Kidney capillary endothelial cell (primary cell): Measurements from ENCODE around the gene CFAP57.

ENCODE experiments used
- DNase-seq: peaks from one replicate; pipeline ENCODE4 v3.0.0-alpha.2; 2018; ENCODE audit warnings: low spot score

CFAP57 gene

GRCh38 chr1:43277116-43277876 is 105.2 kb downstream of the CFAP57 start:
- no peak for DNase-seq

- no peak for DNase-seq
Measured at GRCh38 chr1:43279161-43279560, 107.0 kb downstream of the CFAP57 start.

- no peak for DNase-seq
Measured at GRCh38 chr1:43279666-43280065, 107.5 kb downstream of the CFAP57 start.

- DNase-seq: no peak
Measured at GRCh38 chr1:43280692-43281091, 108.6 kb downstream of the CFAP57 start.

GRCh38 chr1:43282220-43283195 is 110.4 kb downstream of the CFAP57 start:
- no peak for DNase-seq

- no peak for DNase-seq
Measured at GRCh38 chr1:43284065-43284464, 111.9 kb downstream of the CFAP57 start.

- DNase-seq: no peak
Measured at GRCh38 chr1:43284546-43285110, 112.5 kb downstream of the CFAP57 start.

GRCh38 chr1:43285269-43285990 is 113.3 kb downstream of the CFAP57 start, which contains the start of gene C1orf210:
TSS of gene C1orf210 (minus strand) at chr1:43285581. CDS start at chr1:43283270, 2,311 bp downstream.
- DNase-seq: no peak

- no peak for DNase-seq
Measured at GRCh38 chr1:43286115-43286514, 114.0 kb downstream of the CFAP57 start.

GRCh38 chr1:43286533-43286932 is 114.4 kb downstream of the CFAP57 start:
- no peak for DNase-seq

GRCh38 chr1:43288058-43288784 is 116.1 kb downstream of the CFAP57 start:
- no peak for DNase-seq

GRCh38 chr1:43288785-43289706 is 116.9 kb downstream of the CFAP57 start:
- DNase-seq: no peak

GRCh38 chr1:43292216-43292615 is 120.1 kb downstream of the CFAP57 start:
- DNase-seq: no peak

GRCh38 chr1:43292679-43293078 is 120.5 kb downstream of the CFAP57 start:
- no peak for DNase-seq

- DNase-seq: no peak
Measured at GRCh38 chr1:43293176-43293575, 121.0 kb downstream of the CFAP57 start.

- peak; percentile 70 for DNase-seq
Measured at GRCh38 chr1:43293896-43294760, 122.0 kb downstream of the CFAP57 start.

- DNase-seq: no peak
Measured at GRCh38 chr1:43294761-43295160, 122.6 kb downstream of the CFAP57 start.

- DNase-seq: no peak
Measured at GRCh38 chr1:43296207-43296606, 124.1 kb downstream of the CFAP57 start.

- no peak for DNase-seq
Measured at GRCh38 chr1:43298055-43298454, 125.9 kb downstream of the CFAP57 start.
